GM20000 (cell line): ENCODE data around the gene WNT10A.

Source experiments
- DNase-seq: peaks from one replicate; pipeline ENCODE4 v3.0.0; 2012; ENCODE audit warnings: low spot score
- CTCF ChIP-seq: IDR thresholded peaks from 2 replicates; pipeline ENCODE4 v1.5.1; 2012; ENCODE audit warnings: mild to moderate bottlenecking, control low read depth; ENCODE audit errors: extremely low read depth, missing control alignments

Gene WNT10A

GRCh38 chr2:218883491-218884490 lies 3.1 kb downstream of the WNT10A start:
- no peak for TF ChIP-seq CTCF
- DNase-seq = peak; percentile 83

GRCh38 chr2:218884519-218884918 lies 3.9 kb downstream of the WNT10A start:
- no peak for TF ChIP-seq CTCF
- DNase-seq = no peak

DNA sequence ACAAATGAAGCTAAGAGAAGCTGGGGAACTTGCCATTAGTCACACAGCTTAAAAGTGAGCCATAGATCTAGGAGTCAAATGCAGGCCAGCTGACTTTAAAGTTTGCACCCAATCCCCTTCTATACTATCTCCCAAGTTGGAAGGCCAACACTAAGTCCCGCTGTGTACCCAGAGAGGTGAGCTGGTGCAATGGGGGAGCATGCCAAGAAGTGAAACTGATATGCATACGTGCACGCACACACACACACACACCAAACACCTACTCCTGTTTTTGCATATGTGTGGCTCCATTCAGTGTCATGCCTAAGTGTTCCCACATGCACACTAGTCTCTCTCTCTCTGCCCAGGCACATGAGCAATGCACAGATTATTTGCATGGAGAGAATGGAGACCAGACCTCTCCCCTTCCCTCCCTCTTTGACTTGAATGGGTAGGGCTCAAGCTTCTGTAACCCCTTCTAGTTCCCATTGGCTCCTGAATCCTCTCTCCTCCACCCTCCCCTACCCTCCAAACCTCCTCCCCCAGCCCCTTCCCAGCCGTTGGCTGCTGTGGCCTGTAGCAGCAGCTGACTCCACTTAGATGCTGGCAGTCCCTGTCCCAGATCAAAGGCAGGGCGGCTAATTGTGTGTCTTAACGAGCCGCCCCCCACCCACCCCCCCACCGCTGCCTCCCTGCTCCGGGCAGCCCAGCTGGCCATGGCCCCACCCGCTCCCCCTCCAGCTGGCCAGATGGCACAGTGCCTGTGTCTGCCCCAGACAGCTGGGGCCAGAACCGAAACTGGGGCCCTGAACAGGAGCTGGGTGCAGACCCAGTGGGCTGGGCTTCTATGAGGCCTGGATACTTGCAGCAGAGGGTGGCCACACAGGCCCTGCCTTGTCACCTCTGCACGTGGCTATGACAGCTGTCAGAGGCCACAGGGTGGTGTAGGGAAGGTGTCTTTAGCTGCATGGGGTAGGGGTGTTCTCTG lies 5.6 kb downstream of the WNT10A start:
- no peak for TF ChIP-seq CTCF
- DNase-seq = peak; percentile 85

DNA sequence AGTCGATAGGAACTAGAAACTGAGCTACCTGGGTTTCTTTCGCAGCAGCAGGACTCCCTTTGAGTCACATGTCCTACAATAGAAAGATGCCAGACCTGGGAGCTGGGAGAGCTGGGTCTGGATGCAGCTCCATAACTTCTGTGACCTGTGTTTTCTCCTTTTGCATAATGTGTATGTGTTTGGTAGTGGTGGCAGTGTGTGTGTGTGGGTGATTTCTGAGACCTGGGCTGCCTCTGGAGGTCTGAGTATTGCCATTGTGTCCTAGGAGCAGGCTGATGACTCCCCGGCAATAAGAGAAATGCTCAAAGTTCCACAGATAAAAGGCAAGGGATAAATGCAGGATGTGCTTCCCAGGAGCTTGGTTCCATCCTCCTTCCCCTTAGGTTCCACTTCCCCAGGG lies 6.4 kb downstream of the WNT10A start:
- DNase-seq = no peak
- TF ChIP-seq CTCF = no peak

DNA sequence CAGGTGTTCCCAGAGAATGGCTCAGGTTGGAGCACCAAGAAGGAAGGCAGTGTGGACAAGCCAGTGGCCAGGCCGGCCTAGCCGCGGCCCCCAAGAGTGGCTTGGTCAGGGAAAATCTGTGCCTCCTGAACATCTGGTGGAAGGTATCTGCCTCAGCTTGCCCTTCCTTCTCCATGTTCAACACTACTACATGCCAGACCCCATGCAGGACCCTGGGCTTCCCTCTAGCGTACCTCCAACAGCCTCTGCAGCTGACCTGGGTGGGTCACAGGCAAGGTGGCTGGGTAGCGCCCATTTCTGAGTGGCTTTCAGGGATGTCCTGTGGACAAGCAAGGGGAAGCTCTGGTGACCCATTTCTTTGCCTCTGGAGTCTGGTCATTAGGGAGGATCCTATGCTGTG lies 7.7 kb downstream of the WNT10A start:
- TF ChIP-seq CTCF = no peak

DNA sequence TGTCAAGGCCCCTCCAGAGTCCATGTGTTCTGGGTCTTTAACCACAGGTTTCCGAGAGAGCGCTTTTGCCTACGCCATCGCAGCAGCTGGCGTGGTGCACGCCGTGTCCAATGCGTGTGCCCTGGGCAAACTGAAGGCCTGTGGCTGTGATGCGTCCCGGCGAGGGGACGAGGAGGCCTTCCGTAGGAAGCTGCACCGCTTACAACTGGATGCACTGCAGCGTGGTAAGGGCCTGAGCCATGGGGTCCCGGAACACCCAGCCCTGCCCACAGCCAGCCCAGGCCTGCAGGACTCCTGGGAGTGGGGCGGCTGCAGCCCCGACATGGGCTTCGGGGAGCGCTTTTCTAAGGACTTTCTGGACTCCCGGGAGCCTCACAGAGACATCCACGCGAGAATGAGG lies 9.3 kb downstream of the WNT10A start:
- TF ChIP-seq CTCF = no peak
- DNase-seq = no peak

More for the DNA sequence above, 7.7 kb downstream of the WNT10A start:
- DNase-seq = peak; percentile 4
